Glomerular visceral epithelial cell (primary cell): Measurements from ENCODE around the gene CACNA1F.
A peak's percentile ranks its signal among the peaks of the same experiment; 100 is the strongest.

Experiments
- DNase-seq: peaks from one replicate; pipeline ENCODE4 v3.0.0-alpha.2; 2016; ENCODE audit errors: extremely low spot score

Gene CACNA1F

DNA sequence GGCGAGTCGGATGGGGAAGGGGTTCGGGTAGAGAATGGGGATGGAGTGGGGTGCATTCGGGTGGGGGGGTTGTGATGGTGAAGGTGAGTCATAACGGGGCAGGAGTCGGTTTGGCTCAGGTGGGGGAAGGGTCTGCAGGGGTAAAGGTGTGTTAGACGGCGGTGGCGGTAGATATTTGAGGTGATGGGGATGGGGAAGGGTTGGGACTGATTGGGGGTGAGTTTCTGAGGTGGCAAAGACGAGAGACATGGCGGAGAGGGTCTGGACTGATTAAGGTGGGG lies 33.9 kb downstream of the CACNA1F start:
- no peak for DNase-seq

- no peak for DNase-seq
These were observed 34.4 kb downstream of the CACNA1F start for GRCh38 chrX:49198540-49199314.

DNA sequence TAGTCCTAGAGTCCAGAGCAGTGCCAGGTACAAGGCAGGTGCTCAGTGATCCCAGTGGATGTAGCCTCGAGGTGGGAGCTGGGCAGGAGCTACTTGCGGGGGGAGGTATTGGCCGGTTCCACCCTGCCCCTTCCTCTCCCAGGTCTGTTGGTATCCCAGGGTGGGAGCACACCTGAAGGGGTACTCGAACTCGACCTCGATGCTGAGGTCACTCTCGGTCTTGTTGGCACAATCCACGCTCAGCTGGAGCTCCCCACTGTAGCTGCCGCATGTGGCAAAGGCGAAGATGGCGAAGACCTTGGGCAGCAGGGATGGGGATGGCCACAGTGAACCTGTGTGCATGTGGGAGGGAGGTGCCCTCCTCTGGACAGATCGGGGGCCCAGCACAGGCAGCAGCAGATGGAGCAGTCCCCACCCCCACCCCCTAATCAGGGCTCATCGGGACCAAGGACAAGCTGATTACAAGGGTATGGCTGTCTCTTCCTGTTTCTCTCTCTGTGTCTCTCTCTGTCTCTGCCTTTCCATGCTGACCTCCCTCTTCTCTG lies 35.5 kb downstream of the CACNA1F start:
- no peak for DNase-seq

DNA sequence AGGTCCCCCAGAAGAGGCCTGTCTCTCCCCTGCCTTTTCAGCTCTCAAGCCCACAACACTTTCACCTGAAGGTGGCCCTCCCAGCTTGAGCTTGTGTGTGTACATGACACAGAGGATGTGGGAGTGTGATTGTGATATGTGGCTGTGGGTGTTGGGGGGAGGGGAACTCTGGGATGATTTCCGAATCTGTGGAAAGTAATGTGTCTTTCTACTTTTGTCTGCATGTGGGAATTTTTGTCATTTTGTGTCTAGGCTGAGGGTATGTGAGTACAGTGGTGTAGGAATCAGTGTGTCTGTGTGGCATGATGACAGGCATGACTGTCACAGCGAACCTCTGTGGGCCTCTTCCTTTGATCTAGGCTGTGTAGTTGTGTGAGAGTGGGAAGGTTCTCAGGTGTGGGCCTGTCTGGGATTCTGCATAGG lies 39.6 kb downstream of the CACNA1F start:
- no peak for DNase-seq

- no peak for DNase-seq
These were observed 40.3 kb downstream of the CACNA1F start for GRCh38 chrX:49192722-49193328.

GRCh38 chrX:49191574-49192011 lies 41.5 kb downstream of the CACNA1F start:
- no peak for DNase-seq

DNA sequence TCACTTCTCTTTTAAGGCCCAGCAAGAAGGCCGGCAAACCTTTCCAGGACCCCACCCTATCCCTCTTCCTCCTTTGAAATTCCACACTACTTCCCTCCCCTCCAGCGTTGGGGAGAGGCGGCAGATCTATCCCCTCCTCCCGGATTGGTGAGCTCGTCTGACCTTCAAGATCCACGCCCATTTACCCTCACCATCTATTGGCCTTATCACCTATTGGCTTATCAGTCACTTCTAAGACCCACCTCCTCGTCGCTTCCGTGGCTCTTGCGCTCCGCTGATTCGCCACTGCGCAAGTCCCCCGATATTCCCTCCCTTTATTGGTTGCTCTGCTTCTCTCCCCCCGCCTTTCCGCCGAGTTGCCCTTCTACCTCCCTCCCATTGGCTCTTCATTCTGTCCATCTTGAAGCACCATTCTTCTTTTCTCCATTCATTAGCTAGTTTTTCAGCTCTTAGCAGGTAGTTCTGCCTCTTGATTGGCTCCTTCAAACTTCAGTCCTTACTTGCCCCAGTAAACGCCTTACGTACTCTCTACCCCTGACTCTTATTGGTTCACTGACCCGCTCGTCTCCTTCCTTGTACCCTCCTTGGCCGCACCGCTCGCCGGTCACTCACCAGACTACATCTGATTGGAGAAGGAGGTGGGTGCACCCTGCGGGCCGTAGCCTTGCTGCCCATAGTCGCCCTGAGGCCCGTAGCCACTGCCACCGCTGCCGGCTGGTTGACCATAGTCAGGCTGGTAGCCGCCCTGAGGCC lies 42.1 kb downstream of the CACNA1F start:
- peak; percentile 99 for DNase-seq

GRCh38 chrX:49189606-49190005 lies 43.5 kb downstream of the CACNA1F start:
- DNase-seq: no peak

DNA sequence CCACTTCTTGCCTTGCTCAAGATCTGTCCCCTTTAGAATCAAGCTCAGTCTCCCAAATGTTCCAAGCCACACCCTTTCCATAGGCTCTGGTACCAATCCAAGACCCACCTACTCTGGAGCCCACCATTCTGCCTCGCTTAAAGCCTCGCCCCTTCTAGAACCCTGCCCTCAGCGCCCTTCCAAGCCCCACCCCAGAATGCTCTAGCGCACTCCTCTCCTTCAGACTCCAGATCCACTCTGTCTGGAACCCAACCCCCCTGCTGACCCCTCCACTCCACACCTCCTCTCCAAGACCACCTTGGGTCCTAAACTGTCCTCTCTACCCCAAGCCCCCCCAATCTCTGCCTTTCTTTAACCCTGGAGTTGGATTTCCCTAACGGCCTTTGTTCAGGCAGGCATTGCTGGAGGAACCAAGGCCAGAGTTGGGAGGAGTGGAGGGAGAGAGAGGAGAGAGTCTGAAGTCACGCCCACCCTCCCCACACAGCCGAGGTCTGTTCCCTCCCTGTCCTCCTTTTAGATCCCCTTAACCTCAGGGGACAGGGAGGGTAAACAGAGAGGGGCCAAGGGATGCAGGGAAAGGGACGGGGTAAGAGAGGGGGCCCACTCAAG lies 44.6 kb downstream of the CACNA1F start:
- DNase-seq: no peak

- no peak for DNase-seq
These were observed 45.6 kb downstream of the CACNA1F start for GRCh38 chrX:49187526-49187925.

DNA sequence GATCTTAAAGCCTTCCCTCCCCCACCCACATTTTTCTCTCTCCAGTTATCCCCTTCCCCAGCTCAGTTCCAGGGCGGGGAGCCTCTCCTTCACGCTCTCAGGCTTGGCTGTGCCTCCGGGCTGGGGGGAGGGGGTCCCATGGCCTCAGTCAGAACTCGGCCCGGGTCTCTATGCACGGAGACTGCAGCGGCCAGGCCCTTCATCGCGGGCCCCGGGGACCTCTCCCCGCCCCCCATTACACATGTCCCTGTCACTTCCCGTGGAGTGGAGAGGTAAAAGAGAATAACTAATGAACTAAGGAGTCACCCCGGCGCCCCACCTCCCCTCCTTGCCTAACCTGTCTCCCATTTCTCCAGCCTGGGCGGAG lies 46.1 kb downstream of the CACNA1F start:
- DNase-seq: no peak

GRCh38 chrX:49186125-49187027 lies 46.8 kb downstream of the CACNA1F start, which contains the start of gene PRICKLE3:
PRICKLE3 (minus strand) TSS chrX:49186373; CDS start chrX:49186297, 76 bp downstream.
- peak; percentile 62 for DNase-seq

GRCh38 chrX:49184294-49185281 lies 48.6 kb downstream of the CACNA1F start:
- DNase-seq: peak; percentile 94

- no peak for DNase-seq
These were observed 49.3 kb downstream of the CACNA1F start for GRCh38 chrX:49183701-49184281.

- no peak for DNase-seq
These were observed 53.8 kb downstream of the CACNA1F start for GRCh38 chrX:49179358-49179757.

- no peak for DNase-seq
These were observed 54.6 kb downstream of the CACNA1F start for GRCh38 chrX:49178537-49178936.

GRCh38 chrX:49177873-49178480 lies 55.2 kb downstream of the CACNA1F start:
- no peak for DNase-seq

- peak; percentile 18 for DNase-seq
These were observed 55.8 kb downstream of the CACNA1F start for GRCh38 chrX:49177338-49177833.
